MM.1S (cell line): ENCODE measurements around the gene AQP12A.
"Not testable (repeated sequence)": the region's sequence is repeated elsewhere in the genome, so short reads cannot be mapped to it uniquely, and the experiment has no call there.

ENCODE experiments used
- EZH2 ChIP-seq: fragments of 300-600 bp; sonication (generic); optimal IDR thresholded peaks from 2 replicates; pipeline ENCODE3; 2017; ENCODE audit warnings: low read depth, mild to moderate bottlenecking, antibody characterized with exemption, low read length, mixed read lengths
- EZH2phosphoT487 ChIP-seq: fragments of 300-600 bp; sonication (generic); IDR thresholded peaks from 2 replicates; pipeline ENCODE4 v1.6.1; 2018; ENCODE audit warnings: antibody characterized with exemption, low read length
- TF ChIP-seq, protein P1 (sequence below): fragments of 300-600 bp; sonication (generic); IDR thresholded peaks from 2 replicates; pipeline ENCODE4 v1.5.1; 2016; ENCODE audit warnings: antibody characterized with exemption, low read length, mixed read lengths

GRCh38 chr2:240700616-240701015, 8.9 kb downstream of the AQP12A start:
- TF ChIP-seq, protein P1, sequence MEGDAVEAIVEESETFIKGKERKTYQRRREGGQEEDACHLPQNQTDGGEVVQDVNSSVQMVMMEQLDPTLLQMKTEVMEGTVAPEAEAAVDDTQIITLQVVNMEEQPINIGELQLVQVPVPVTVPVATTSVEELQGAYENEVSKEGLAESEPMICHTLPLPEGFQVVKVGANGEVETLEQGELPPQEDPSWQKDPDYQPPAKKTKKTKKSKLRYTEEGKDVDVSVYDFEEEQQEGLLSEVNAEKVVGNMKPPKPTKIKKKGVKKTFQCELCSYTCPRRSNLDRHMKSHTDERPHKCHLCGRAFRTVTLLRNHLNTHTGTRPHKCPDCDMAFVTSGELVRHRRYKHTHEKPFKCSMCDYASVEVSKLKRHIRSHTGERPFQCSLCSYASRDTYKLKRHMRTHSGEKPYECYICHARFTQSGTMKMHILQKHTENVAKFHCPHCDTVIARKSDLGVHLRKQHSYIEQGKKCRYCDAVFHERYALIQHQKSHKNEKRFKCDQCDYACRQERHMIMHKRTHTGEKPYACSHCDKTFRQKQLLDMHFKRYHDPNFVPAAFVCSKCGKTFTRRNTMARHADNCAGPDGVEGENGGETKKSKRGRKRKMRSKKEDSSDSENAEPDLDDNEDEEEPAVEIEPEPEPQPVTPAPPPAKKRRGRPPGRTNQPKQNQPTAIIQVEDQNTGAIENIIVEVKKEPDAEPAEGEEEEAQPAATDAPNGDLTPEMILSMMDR = not testable (repeated sequence)
- not testable (repeated sequence) for TF ChIP-seq EZH2phosphoT487, EZH2
